Lower leg skin (tissue), 3 donors: Measurements from ENCODE around the gene MCCD1.
"Not testable (repeated sequence)": the region's sequence is repeated elsewhere in the genome, so short reads cannot be mapped to it uniquely, and the experiment has no call there.

ENCODE experiments used
- CTCF ChIP-seq, 3 donors: fragments of 450-650 bp; IDR thresholded peaks; one replicate each; pipeline ENCODE4 v1.5.1; 2016; ENCODE audit warnings: antibody characterized with exemption in 3 of 3, mild to moderate bottlenecking in 3 of 3, moderate library complexity in 2 of 3
- POLR2A ChIP-seq, 2 donors: fragments of 450-650 bp; IDR thresholded peaks; one replicate each; pipeline ENCODE4 v1.6.1; 2016 to 2017; ENCODE audit warnings: antibody characterized with exemption in 2 of 2, mild to moderate bottlenecking in 1 of 2, moderate library complexity in 1 of 2

GRCh38 chr6:31486065-31486837 is 42.5 kb upstream of the MCCD1 start:
- not testable (repeated sequence) for TF ChIP-seq CTCF, POLR2A (IDR thresholded peaks at IDR 0.05)
